IMR-90 (cell line): ENCODE measurements around the gene PRR5L. TPM values are rescaled to one million over a fixed set of nuclear protein-coding genes. Genes with fewer than 3 reads are reported as not detected.

Source experiments
- ATAC-seq: fragments of 200-7000 bp; cut with Tn5 transposase; 2 replicates; pipeline ENCODE4 v1.9.1; 2020; ENCODE audit warnings: low read depth, mild to moderate bottlenecking, moderate library complexity
- BruUV-seq: library from RNA; stranded (reverse); fragments of 400-500 nt; replicated peaks from 2 replicates; lab custom pipeline; 2021; lab: Mats Ljungman, UMichigan
- CTCF ChIA-PET: fragments of 300-600 bp; formaldehyde crosslinking; extraction: SDS; loops from one replicate; lab custom pipeline; 2021; ENCODE audit warnings: antibody characterized with exemption; lab: Yijun Ruan, JAX
- POLR2A ChIA-PET: fragments of 300-600 bp; sonication (Branson Sonifier 250); formaldehyde crosslinking; loops from one replicate; lab custom pipeline; 2022; ENCODE audit warnings: antibody characterized with exemption; ENCODE audit not compliant: unreplicated experiment; lab: Charles Lee
- DNase-seq: peaks from one replicate; pipeline ENCODE4 v3.0.0; 2013
- H2AFZ ChIP-seq: replicated peaks from 2 replicates; pipeline ENCODE3; 2013; ENCODE audit warnings: low read length, mild to moderate bottlenecking; ENCODE audit not compliant: poor library complexity
- H2AK5ac ChIP-seq: 2 replicates; pipeline ENCODE4 v1.6.1; 2013; ENCODE audit warnings: low read depth, low read length, inconsistent platforms
- H2AK9ac ChIP-seq: replicated peaks from 2 replicates; pipeline ENCODE3; 2013; ENCODE audit warnings: mild to moderate bottlenecking, low read depth, low read length, moderate library complexity; ENCODE audit not compliant: poor library complexity
- H2BK120ac ChIP-seq: 2 replicates; pipeline ENCODE4 v1.6.1; 2013; ENCODE audit warnings: low read depth, low read length, inconsistent platforms
- H2BK15ac ChIP-seq: 3 replicates; pipeline ENCODE4 v1.6.1; 2013; ENCODE audit warnings: low read depth, low read length, inconsistent platforms
- H2BK20ac ChIP-seq: 2 replicates; pipeline ENCODE4 v1.6.1; 2013; ENCODE audit warnings: low read depth, mild to moderate bottlenecking, inconsistent platforms, low read length, moderate library complexity
- H2BK5ac ChIP-seq: 2 replicates; pipeline ENCODE4 v1.6.1; 2013; ENCODE audit warnings: mild to moderate bottlenecking, low read depth, low read length, inconsistent platforms; ENCODE audit not compliant: poor library complexity, severe bottlenecking
- H3K14ac ChIP-seq: replicated peaks from 2 replicates; pipeline ENCODE4 v1.6.1; 2013; ENCODE audit warnings: low read depth, low read length, inconsistent platforms
- H3K18ac ChIP-seq: 2 replicates; pipeline ENCODE4 v1.6.1; 2013; ENCODE audit warnings: low read depth, low read length, control low read depth
- H3K23ac ChIP-seq: 2 replicates; pipeline ENCODE4 v1.6.1; 2013; ENCODE audit warnings: low read depth, low read length, inconsistent platforms
- H3K27ac ChIP-seq: 2 replicates; pipeline ENCODE4 v1.5.1; 2013; ENCODE audit warnings: mild to moderate bottlenecking, control low read depth, low read length; ENCODE audit not compliant: insufficient read depth
- H3K27me3 ChIP-seq: 2 replicates; pipeline ENCODE4 v1.6.1; 2013; ENCODE audit warnings: low read length; ENCODE audit not compliant: control insufficient read depth, insufficient read depth
- H3K36me3 ChIP-seq: 2 replicates; pipeline ENCODE4 v1.6.1; 2013; ENCODE audit warnings: low read length, mixed read lengths; ENCODE audit not compliant: control insufficient read depth, insufficient read depth
- H3K4ac ChIP-seq: 2 replicates; pipeline ENCODE4 v1.6.1; 2013; ENCODE audit warnings: low read depth, low read length, inconsistent platforms
- H3K4me1 ChIP-seq: 2 replicates; pipeline ENCODE4 v1.6.1; 2013; ENCODE audit warnings: low read length, mixed read lengths; ENCODE audit not compliant: control insufficient read depth, insufficient read depth
- H3K4me2 ChIP-seq: 2 replicates; pipeline ENCODE4 v1.6.1; 2013; ENCODE audit warnings: low read depth, mild to moderate bottlenecking, control low read depth, low read length, moderate library complexity
- H3K4me3 ChIP-seq: 2 replicates; pipeline ENCODE4 v1.5.1; 2013; ENCODE audit warnings: low read depth, mild to moderate bottlenecking, control low read depth, low read length, moderate library complexity; ENCODE audit not compliant: insufficient read depth
- H3K56ac ChIP-seq: 2 replicates; pipeline ENCODE4 v1.6.1; 2013; ENCODE audit warnings: low read length, inconsistent platforms; ENCODE audit not compliant: insufficient read depth; ENCODE audit errors: extremely low read depth
- H3K79me1 ChIP-seq, 2 experiments: 2 replicates each; pipeline ENCODE4 v1.6.1; 2013; ENCODE audit warnings: low read length in 2 of 2, inconsistent platforms in 1 of 2, low read depth in 1 of 2
- H3K9ac ChIP-seq: 2 replicates; pipeline ENCODE4 v1.6.1; 2013; ENCODE audit warnings: low read depth, low read length, control low read depth
- H3K9me1 ChIP-seq: 2 replicates; pipeline ENCODE4 v1.6.1; 2013; ENCODE audit warnings: low read length, inconsistent platforms; ENCODE audit not compliant: insufficient read depth
- H3K9me3 ChIP-seq: 2 replicates; pipeline ENCODE4 v1.6.1; 2013; ENCODE audit warnings: low read length; ENCODE audit not compliant: control insufficient read depth, insufficient read depth
- H4K20me1 ChIP-seq: 2 replicates; pipeline ENCODE4 v1.6.1; 2013; ENCODE audit warnings: low read length, inconsistent platforms; ENCODE audit not compliant: insufficient read depth
- H4K5ac ChIP-seq: 2 replicates; pipeline ENCODE4 v1.6.1; 2013; ENCODE audit warnings: mild to moderate bottlenecking, low read depth, low read length, control low read depth
- H4K8ac ChIP-seq, 2 experiments: 2 replicates each; pipeline ENCODE4 v1.6.1; 2013; ENCODE audit warnings: low read depth in 2 of 2, low read length in 2 of 2, control low read depth in 1 of 2, inconsistent platforms in 1 of 2
- H4K91ac ChIP-seq: 2 replicates; pipeline ENCODE4 v1.6.1; 2013; ENCODE audit warnings: low read depth, low read length, inconsistent platforms; ENCODE audit not compliant: insufficient read depth
- BHLHE40 ChIP-seq: fragments of 150-350 bp; IDR thresholded peaks from 2 replicates; pipeline ENCODE4 v1.6.1; 2016; ENCODE audit warnings: mild to moderate bottlenecking, low read depth, low read length
- CEBPB ChIP-seq: IDR thresholded peaks from 2 replicates; pipeline ENCODE4 v1.6.1; 2012; ENCODE audit warnings: low read depth, low read length, improper control_type of control experiment
- CHD1 ChIP-seq: IDR thresholded peaks from 2 replicates; pipeline ENCODE4 v1.6.1; 2012; ENCODE audit warnings: low read depth, low read length, improper control_type of control experiment
- CTCF ChIP-seq: conservative IDR thresholded peaks from 2 replicates; pipeline ENCODE4 v1.5.1; 2012; ENCODE audit warnings: mild to moderate bottlenecking, low read depth, low read length, improper control_type of control experiment
- ELK1 ChIP-seq: fragments of 150-350 bp; IDR thresholded peaks from 2 replicates; pipeline ENCODE4 v1.6.1; 2016; ENCODE audit warnings: low read depth, mild to moderate bottlenecking, low read length, moderate library complexity, borderline replicate concordance
- FOS ChIP-seq: fragments of 150-350 bp; IDR thresholded peaks from 2 replicates; pipeline ENCODE4 v1.6.1; 2016; ENCODE audit warnings: low read depth, low read length
- MAFK ChIP-seq: IDR thresholded peaks from 2 replicates; pipeline ENCODE4 v1.6.1; 2012; ENCODE audit warnings: low read depth, low read length, improper control_type of control experiment
- MAZ ChIP-seq: IDR thresholded peaks from 2 replicates; pipeline ENCODE4 v1.6.1; 2012; ENCODE audit warnings: low read depth, mild to moderate bottlenecking, low read length, improper control_type of control experiment, moderate library complexity, borderline replicate concordance
- MXI1 ChIP-seq: IDR thresholded peaks from 2 replicates; pipeline ENCODE4 v1.6.1; 2012; ENCODE audit warnings: low read depth, mild to moderate bottlenecking, low read length, moderate library complexity, borderline replicate concordance
- NFE2L2 ChIP-seq: fragments of 150-350 bp; IDR thresholded peaks from 2 replicates; pipeline ENCODE4 v1.6.1; 2016; ENCODE audit warnings: low read depth, mild to moderate bottlenecking, low read length
- POLR2A ChIP-seq: IDR thresholded peaks from 2 replicates; pipeline ENCODE4 v1.6.1; 2012; ENCODE audit warnings: mild to moderate bottlenecking, low read depth, low read length
- RAD21 ChIP-seq: IDR thresholded peaks from 2 replicates; pipeline ENCODE4 v1.6.1; 2012; ENCODE audit warnings: low read length, improper control_type of control experiment
- RCOR1 ChIP-seq: IDR thresholded peaks from 2 replicates; pipeline ENCODE4 v1.6.1; 2012; ENCODE audit warnings: mild to moderate bottlenecking, low read length, improper control_type of control experiment; ENCODE audit not compliant: insufficient replicate concordance
- RFX5 ChIP-seq: IDR thresholded peaks from 2 replicates; pipeline ENCODE4 v1.8.0; 2012; ENCODE audit warnings: low read depth, mild to moderate bottlenecking, low read length, moderate library complexity
- SMC3 ChIP-seq: fragments of 150-350 bp; IDR thresholded peaks from 2 replicates; pipeline ENCODE4 v1.6.1; 2016; ENCODE audit warnings: low read depth, mild to moderate bottlenecking, antibody characterized with exemption, low read length, moderate library complexity
- USF2 ChIP-seq: fragments of 150-350 bp; IDR thresholded peaks from 2 replicates; pipeline ENCODE4 v1.6.1; 2017; ENCODE audit warnings: mild to moderate bottlenecking, antibody characterized with exemption, low read length, low read depth
- WGBS, 2 experiments: methylation state at CpG; one replicate each; pipeline versions ENCODE4 v1.1.5 to v1.1.7; 2013; ENCODE audit warnings: missing lambda C conversion rate in 2 of 2; ENCODE audit not compliant: insufficient read length in 1 of 2; ENCODE audit errors: extremely low coverage in 2 of 2; 5-methylcytosine and 5-hydroxymethylcytosine counted together
- dilution Hi-C: fragments of 300-500 bp; cut with HindIII; formaldehyde crosslinking; loops from one replicate; pipeline ENCODE4 v1.14.3; 2018; ENCODE audit warnings: low sequenced_read_pairs; ENCODE audit not compliant: unreplicated experiment
- in situ Hi-C: fragments of 300-500 bp; cut with MboI; formaldehyde crosslinking; loops from 3 replicates; pipeline ENCODE4 v1.14.3; 2019; ENCODE audit warnings: low sequenced_read_pairs, inconsistent platforms, mixed read lengths
- intact Hi-C: fragments of 100-400 bp; cut with micrococcal nuclease; formaldehyde crosslinking; loops from 2 replicates; pipeline ENCODE4 v1.10.0; 2022
- polyA plus RNA-seq, 3 experiments: library from polyadenylated mRNA; depleted of rRNA; stranded (reverse); fragments of >200 nt; gene quantifications; 2 replicates each; pipeline ENCODE4 v1.2.3, GENCODE V29; 2012; ENCODE audit warnings: low replicate concordance in 1 of 3
- total RNA-seq: library from RNA; depleted of rRNA; stranded (reverse); fragments of >200 nt; gene quantifications from 2 replicates; pipeline ENCODE4 v1.2.3, GENCODE V29; 2012

The PRR5L gene
- total and polyA plus RNA-seq, 2 of the 4 experiments (the other 2 are of a cell fraction) = 2.9 to 3.6 TPM

- dilution Hi-C loops (no loop called here), intact Hi-C loops (no loop called here), in situ Hi-C loops (loop anchor here (25.0 kb wide), 1 partner anchor 687 kb away; no protein-coding TSS in a partner anchor)
Measured at GRCh38 chr11:36499315-36499714, 203.2 kb downstream of the PRR5L start.

More at GRCh38 chr11:36499315-36499714, 203.2 kb downstream of the PRR5L start:
- H2BK20ac ChIP-seq = no peak overlapping the region
- no peak overlapping the region for H3K4me2 ChIP-seq
- H3K9ac ChIP-seq = no peak overlapping the region
- no CpG with 5 or more reads among the region's 4 CpGs for WGBS, 2 experiments
- no peak for TF ChIP-seq SMC3
- no peak for TF ChIP-seq CHD1
- TF ChIP-seq MXI1 = no peak
- TF ChIP-seq USF2 = no peak
- TF ChIP-seq CEBPB = no peak
- no peak for TF ChIP-seq RCOR1
- no peak for TF ChIP-seq FOS
- no peak for TF ChIP-seq RAD21
- TF ChIP-seq MAFK = no peak
- no peak for TF ChIP-seq POLR2A
- TF ChIP-seq BHLHE40 = no peak
- no peak for TF ChIP-seq ELK1
- TF ChIP-seq RFX5 = no peak
- TF ChIP-seq MAZ = no peak
- TF ChIP-seq NFE2L2 = no peak
- TF ChIP-seq CTCF = no peak
- peaks cover 7% of the 10 kb centered on the region for H3K4me1 ChIP-seq
- no peak for DNase-seq
- peaks cover 8% of the 10 kb centered on the region for H3K36me3 ChIP-seq
- no peak overlapping the region for H2BK5ac ChIP-seq
- no peak for ATAC-seq
- no peak overlapping the region for H2AK5ac ChIP-seq
- H3K18ac ChIP-seq = no peak overlapping the region
- ChIA-PET POLR2A (no interaction called here), CTCF (no interaction called here)
- H3K14ac ChIP-seq = no peak overlapping the region
- no peak overlapping the region for H3K4ac ChIP-seq
- peaks cover 6% of the 10 kb centered on the region for H3K9me1 ChIP-seq
- H3K9me3 ChIP-seq = no peaks in the 10 kb centered on the region
- no peaks in the 10 kb centered on the region; the same call in 1 of the 2 replicates for H4K20me1 ChIP-seq
- H2AFZ ChIP-seq = no peak overlapping the region
- H3K27me3 ChIP-seq = no peaks in the 10 kb centered on the region
- peaks cover 4 to 24% of the 10 kb centered on the region in 2 experiments; a peak in 2 of 4 replicates for H3K79me1 ChIP-seq
- no peak overlapping the region for H3K56ac ChIP-seq
- no peak overlapping the region for H4K5ac ChIP-seq
- H4K91ac ChIP-seq = no peak overlapping the region; the same call in 1 of the 2 replicates
- BruUV-seq = no TSS peak
- no peak overlapping the region for H3K4me3 ChIP-seq
- H3K23ac ChIP-seq = no peak overlapping the region
- no peak overlapping the region for H2AK9ac ChIP-seq
- no peak overlapping the region for H3K27ac ChIP-seq
- no peak overlapping the region for H4K8ac ChIP-seq
- H2BK120ac ChIP-seq = no peak overlapping the region
- no peak overlapping the region for H2BK15ac ChIP-seq
